Putamen (tissue), 1 donor: ENCODE results near the gene EPHB6.

Source experiments
- DNase-seq: peaks from one replicate; pipeline ENCODE4 v3.0.0-alpha.2; 2016; ENCODE audit warnings: low spot score

The EPHB6 gene

GRCh38 chr7:142876991-142877910 lies 22.4 kb downstream of the EPHB6 start:
- no peak for DNase-seq

- no peak for DNase-seq
Measured at GRCh38 chr7:142878315-142878714, 23.4 kb downstream of the EPHB6 start.

GRCh38 chr7:142879060-142879459 lies 24.2 kb downstream of the EPHB6 start:
- no peak for DNase-seq

DNA sequence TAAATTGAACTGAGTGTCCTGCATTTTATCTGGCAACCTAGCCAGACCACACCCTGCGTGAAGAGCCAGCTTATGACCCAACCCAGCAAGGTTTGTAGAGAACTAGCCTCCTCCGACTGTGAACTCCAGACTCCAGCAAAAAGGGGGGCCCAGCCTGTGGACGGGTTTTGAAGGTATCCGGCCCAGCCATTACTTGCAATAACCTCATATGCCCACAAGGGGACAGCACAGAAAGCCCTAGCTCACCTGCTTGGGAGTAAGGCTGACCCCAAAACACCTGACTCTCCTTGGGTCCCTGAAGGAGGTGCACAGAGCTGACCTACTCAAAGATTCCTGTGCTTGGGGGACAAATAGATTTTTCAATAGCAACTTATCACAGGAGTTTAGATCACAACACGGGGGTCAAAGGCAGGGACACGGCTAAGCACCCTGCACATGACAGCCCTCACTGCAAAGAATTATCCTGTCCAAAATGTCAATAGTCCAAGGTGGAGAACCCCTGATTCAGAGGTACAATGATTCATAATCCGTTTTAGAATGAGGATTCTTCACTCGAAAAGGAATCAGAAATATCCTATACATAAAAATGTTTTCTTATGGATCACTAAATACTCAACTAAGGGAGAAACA lies 26.1 kb downstream of the EPHB6 start:
- no peak for DNase-seq

- no peak for DNase-seq
Measured at GRCh38 chr7:142881586-142882337, 26.9 kb downstream of the EPHB6 start.

- no peak for DNase-seq
Measured at GRCh38 chr7:142882338-142882678, 27.4 kb downstream of the EPHB6 start.

DNA sequence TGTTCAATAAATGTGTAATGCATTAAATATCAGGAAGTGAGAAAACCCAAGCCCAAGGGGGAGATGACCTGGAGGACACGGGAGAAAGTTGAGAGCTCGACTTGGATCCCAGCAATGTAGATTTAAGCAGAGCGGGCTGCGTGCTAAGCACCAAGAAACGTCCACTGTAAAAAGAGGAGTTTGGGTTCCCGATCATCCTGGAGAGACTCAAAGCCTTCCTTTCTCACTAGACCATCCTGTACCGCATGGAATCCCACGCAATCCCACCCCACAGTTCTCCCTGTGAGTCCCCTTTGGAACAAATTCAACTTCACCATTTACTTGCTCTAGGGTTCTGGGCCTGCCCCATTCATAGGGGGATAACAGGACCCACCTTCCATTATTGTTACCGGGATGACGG lies 28.3 kb downstream of the EPHB6 start:
- no peak for DNase-seq

DNA sequence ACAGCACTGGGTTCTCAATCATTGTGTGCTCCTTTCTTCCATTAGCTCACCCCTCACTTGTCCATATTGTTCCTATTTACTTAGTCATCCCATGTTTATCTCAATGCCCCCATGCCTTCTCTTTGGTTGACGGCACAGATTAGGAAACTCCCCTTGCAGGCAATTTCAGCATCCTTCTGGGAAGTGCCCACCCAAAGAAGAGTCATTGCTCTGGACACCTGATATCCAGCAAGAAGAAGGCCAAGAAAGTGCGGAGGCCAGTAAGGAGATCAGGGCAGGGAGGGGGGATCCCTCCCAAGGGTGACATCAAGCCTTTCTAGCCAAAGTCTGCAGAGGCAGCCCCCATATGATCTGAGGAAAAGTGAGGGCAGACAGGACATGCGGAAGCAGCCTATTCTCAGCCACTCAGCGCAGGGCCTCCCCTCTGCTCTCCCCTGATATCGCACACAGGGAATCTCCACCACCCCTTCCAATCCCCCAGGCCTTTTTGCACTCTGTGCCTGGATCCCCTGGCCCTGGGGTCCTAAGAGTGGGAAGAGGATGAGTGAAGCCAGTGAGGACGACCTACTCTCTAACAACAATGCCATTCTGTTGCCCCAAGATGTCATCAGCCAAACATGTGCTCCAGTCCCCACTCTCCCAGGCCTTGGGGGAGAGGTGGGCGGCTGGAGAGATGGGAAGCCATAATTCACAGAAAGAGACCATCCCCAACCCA lies 28.9 kb downstream of the EPHB6 start:
- DNase-seq = no peak

GRCh38 chr7:142884286-142884640 lies 29.4 kb downstream of the EPHB6 start:
- no peak for DNase-seq

DNA sequence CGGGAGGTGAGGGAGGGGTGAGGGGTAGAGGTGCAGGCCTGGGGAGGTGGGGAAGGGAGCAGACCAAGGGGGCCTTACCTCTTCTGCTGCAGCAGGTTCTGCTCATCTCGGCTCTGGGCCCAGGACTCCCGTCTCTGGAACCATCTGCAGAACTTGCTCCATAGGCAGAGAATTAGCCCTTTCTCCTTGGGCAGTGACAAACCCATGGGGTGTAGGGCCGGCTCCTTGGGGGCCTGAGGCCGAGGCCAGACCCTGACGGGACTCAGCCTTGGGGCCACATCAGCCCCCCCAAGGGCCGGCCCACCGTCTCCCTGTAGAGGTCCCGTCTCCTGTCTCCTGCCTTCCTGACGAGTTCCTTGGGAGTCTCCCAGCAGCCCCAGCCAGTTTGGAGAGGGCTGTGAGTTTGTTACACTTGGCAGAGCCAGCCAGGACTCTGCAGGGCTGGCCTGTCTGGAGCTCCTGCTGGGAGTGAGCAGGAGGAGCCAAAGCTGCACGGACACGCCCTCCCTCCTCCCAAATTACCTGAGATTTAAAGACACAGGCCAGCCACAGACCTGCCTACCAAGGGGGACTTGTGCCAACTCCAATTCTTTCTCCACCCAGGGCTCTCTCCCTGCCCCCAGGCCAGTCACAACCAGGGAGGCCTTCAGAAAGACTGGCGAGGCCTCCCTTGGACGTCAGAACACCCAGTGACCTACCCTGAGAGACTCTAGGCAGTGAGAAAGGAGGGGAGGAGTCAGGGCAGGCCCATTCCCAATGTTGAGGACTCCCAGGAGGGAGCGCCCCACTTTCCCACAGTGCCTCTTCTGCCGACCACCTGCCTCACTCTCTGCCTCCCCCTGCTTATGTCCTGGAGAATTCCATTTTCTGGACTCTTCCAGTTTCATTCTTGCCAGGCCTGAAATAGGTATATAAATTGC lies 30.7 kb downstream of the EPHB6 start, which contains the start of gene TRPV6:
TSS of gene TRPV6 (minus strand) at position 435 of the 920 bp plus-strand sequence.
- no peak for DNase-seq

DNA sequence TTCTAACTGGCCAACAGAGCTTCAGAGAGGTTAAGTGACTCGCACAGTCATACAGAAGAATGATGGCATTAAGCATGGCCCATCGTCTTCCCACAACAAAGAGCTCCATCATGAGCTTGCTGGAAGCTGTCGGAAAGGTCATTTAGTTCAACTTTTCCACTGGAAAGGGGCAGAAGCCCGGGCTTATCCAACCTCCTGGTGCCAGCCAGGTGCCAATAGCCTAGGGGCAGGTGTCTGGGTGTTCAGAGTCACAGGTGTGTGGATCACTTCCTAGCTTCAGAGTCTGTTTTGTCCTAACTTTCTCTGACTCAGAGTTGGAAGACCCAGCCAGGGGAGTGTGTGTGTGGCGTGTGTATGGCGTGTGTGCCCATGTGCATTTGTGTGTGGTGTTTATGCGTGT lies 32.0 kb downstream of the EPHB6 start:
- no peak for DNase-seq

- DNase-seq = no peak
Measured at GRCh38 chr7:142887282-142888015, 32.6 kb downstream of the EPHB6 start.

DNA sequence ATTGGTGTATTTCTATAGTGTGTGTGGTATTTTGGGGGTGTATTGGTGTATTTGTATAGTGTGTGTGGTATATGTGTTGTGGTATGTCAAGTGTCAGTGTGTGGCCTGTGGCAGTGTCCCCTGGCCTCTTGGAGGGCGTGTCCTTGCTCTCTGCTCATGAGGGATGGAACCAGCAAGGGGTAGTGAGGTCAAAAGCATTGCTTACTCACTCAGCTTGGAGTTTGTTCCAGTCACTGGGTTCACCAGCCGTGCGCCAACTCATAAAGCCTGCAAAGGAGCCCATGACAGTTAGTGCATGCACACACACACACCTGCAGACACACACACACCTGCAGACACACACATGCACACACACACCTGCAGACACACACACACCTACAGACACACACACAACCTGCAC lies 34.9 kb downstream of the EPHB6 start:
- no peak for DNase-seq

DNA sequence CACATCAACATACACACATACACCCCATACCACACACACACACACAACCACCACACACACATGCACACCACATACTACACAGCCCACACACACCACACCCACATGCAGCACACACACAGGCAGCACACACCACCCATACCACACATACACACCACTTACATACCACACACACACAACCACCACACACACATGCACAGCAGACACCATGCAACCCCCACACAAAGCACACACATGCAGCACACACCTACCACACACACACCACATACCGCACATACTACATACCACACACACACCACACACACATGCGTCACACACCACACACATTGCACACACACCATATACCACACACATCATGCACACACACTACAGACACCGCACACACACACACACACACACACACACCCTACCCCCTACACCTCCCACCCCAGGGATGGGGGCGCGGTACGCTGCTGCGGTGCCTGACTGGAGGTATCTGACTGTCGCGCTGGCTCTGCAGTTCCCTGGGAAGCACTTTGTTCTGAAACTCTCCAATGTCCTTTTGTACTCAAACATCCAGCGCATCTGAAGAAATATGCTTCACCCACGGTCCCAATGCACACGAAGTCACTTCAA lies 36.1 kb downstream of the EPHB6 start:
- no peak for DNase-seq

DNA sequence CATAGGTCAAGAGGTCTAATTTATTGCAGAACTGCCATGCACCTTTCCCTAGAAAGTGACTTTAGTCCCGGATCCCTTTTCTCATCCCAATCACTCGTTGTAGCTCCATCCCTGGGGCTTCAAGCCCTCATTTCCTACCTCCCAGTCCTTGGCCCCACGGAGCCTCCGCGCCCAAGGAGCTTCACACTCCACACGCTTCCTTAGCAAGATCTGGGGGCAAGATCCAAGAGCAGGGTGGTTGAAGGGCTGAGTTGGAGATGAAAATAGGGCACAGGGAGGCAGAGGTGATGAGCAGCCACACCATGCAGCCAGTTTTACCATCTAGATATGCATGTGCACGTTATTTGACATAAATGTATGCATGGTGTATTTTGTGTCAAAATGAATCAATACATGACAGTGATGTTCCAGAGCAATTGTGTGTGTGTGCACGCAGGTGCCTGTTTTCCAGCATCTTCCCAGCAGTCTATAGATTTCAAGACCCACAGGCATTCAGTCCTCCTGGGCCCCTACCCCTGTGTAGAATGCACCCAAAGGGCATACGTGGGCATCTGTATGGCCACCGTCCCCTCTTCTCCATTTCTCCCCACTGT lies 36.7 kb downstream of the EPHB6 start:
- no peak for DNase-seq

DNA sequence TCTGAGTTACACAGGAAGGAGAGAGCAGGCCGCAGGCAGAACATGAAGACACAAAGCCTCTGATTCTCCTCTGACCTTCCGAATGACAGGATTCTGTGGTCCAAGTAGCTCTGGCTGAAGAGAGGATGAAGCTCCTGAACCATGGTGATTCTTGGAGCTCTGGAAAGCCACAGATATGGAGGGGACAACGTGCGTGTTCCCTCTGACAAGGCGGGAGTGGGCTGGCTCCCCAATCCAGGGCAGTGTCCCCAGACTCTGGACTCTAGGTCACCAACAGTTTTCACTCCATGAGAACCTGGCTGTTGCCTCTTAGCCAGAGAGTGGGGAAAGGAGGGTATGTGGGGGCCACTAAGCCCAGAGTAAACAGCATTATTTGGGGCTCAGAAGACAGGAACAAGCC lies 38.1 kb downstream of the EPHB6 start:
- DNase-seq = no peak

DNA sequence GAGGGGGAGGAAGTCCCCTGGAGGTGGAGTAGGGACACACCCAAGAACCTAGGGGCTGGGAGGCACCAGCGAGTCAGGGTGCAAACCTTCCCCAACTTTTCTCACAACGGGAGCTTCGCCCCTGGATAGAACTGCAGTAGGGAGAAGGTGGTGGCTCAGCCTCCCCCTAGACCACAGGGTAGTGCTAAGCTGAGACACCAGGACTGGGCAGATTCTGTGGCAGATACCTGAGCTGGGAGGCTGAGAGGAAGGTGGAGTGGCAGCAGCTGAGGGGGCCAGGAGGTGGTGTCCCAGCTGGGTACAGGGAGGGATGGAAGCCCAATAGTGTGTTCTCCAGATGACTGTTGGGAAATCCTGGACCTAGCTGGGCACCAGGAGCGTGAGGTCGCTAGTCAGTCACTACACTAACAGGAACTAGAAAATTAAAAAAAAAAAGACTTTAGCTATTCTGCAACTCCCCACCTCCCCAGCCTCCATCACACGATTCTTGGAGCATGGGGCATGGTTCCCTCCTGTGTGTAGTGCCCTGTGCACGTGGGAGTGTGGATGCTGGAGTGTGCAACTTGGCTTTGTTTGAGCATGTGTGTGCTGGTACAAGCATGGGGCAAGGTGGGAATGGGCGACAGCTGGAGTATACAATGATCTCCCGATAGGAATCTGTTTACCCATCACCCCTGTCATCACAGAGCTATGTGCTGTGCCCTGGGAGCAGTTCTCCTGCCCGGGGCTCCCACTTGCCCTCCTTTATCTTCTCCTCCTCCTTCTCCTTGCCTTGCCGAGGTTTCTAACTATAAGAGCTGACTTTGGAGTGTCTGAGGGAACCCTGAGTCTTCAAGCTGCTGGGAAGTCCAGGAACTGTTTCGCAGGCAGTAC lies 39.5 kb downstream of the EPHB6 start:
- DNase-seq = no peak

GRCh38 chr7:142894985-142895593 lies 40.2 kb downstream of the EPHB6 start:
- no peak for DNase-seq
